ENCODE data around the gene TARS3.

The TARS3 gene

DNA sequence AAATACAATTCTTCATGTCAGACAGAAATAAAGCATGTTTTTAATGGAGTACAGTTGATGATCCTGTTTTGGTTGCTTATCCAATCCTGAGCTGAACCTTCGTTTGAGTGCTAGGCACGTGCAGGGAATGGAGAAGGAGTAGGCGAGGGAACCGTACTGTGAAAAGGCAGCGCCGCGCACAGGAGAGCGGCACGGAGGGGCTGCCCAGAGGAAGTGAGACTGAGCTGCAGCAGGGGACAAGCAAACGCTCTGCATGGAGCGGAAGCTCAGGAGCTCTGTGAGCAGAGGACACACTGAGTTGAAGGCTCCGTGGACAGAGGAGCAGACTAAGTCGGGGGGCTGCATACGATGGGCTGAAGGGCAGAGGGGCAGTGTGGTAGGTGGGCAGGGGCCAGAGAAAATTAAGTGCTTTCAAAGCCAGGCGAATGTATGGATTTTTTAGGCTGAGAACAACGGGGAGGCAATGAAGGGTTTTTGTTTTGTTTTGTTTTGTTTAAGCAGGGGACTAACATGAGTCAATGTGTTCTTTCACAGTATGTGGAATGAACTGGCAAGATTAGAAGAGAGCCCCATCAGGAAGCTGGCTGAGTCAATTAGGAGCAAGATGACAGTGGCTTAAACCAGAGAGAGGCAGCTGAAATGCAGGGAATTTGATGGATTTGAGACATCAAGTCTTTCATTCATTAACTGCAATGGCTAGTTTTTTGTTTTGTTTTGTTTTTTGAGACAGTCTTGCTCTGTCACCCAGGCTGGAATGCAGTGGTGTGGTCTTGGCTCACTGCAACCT lies 48.3 kb downstream of the TARS3 start:
- TF ChIP-seq, protein P1, sequence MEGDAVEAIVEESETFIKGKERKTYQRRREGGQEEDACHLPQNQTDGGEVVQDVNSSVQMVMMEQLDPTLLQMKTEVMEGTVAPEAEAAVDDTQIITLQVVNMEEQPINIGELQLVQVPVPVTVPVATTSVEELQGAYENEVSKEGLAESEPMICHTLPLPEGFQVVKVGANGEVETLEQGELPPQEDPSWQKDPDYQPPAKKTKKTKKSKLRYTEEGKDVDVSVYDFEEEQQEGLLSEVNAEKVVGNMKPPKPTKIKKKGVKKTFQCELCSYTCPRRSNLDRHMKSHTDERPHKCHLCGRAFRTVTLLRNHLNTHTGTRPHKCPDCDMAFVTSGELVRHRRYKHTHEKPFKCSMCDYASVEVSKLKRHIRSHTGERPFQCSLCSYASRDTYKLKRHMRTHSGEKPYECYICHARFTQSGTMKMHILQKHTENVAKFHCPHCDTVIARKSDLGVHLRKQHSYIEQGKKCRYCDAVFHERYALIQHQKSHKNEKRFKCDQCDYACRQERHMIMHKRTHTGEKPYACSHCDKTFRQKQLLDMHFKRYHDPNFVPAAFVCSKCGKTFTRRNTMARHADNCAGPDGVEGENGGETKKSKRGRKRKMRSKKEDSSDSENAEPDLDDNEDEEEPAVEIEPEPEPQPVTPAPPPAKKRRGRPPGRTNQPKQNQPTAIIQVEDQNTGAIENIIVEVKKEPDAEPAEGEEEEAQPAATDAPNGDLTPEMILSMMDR (IDR thresholded peaks at IDR 0.05), result no peak

DNA sequence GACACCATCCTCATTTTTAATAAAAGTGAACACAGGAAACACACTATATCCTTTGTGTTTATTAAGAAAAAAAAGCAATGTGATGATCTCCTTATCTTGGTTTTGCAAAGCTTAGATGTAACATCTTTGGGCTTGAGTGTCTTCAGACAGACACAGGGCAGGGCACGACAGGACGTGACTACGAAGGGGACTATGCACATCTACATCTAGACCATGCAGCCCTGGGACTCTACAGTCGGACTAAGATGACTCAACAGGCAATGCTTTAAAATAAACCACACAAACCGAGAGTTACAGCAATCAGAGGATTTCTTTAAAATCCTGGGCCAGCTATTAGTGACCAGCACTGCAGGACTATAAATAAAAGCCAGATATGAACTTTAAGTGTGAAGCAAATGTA lies 49.3 kb downstream of the TARS3 start:
- TF ChIP-seq, protein P1 (IDR thresholded peaks at IDR 0.05), result no peak

- TF ChIP-seq, protein P1 (IDR thresholded peaks at IDR 0.05), result no peak
Observed at GRCh38 chr15:101672298-101672697, 52.0 kb downstream of the TARS3 start.

GRCh38 chr15:101669744-101670143 lies 54.5 kb downstream of the TARS3 start:
- TF ChIP-seq, protein P1 (IDR thresholded peaks at IDR 0.05), result no peak

GRCh38 chr15:101667881-101668280 lies 56.4 kb downstream of the TARS3 start:
- TF ChIP-seq, protein P1 (IDR thresholded peaks at IDR 0.05), result no peak

GRCh38 chr15:101664303-101664913 lies 59.9 kb downstream of the TARS3 start:
- TF ChIP-seq, protein P1 (IDR thresholded peaks at IDR 0.05), result peak; percentile 47; the same call in 1 of the 2 replicates

GRCh38 chr15:101662203-101662602 lies 62.1 kb downstream of the TARS3 start:
- TF ChIP-seq, protein P1 (IDR thresholded peaks at IDR 0.05), result no peak
